Loucy (cell line): ENCODE data around the gene SAMHD1.
"Not testable (repeated sequence)": the region's sequence is repeated elsewhere in the genome, so short reads cannot be mapped to it uniquely, and the experiment has no call there.

ENCODE experiments used
- H2AFZ ChIP-seq: fragments of 200-600 bp; sonication (generic); 2 replicates; pipeline ENCODE4 v1.6.0; 2016; ENCODE audit warnings: antibody characterized with exemption, mild to moderate bottlenecking, low read length, moderate library complexity
- H3F3A ChIP-seq: fragments of 200-600 bp; 2 replicates; pipeline ENCODE4 v1.6.0; 2016; ENCODE audit warnings: antibody characterized with exemption, low read depth, mild to moderate bottlenecking
- H3K27me3 ChIP-seq: fragments of 200-600 bp; sonication (generic); 2 replicates; pipeline ENCODE4 v1.6.1; 2014; ENCODE audit warnings: low read length, mild to moderate bottlenecking; ENCODE audit not compliant: insufficient read depth, poor library complexity, severe bottlenecking
- H3K36me3 ChIP-seq: fragments of 200-600 bp; sonication (generic); 2 replicates; pipeline ENCODE4 v1.6.1; 2016; ENCODE audit warnings: low read length; ENCODE audit not compliant: insufficient read depth
- H3K4me1 ChIP-seq: fragments of 200-600 bp; sonication (generic); 2 replicates; pipeline ENCODE4 v1.5.1; 2014; ENCODE audit warnings: low read length, mild to moderate bottlenecking; ENCODE audit not compliant: insufficient read depth, poor library complexity, severe bottlenecking
- H3K4me2 ChIP-seq: fragments of 200-600 bp; sonication (generic); 2 replicates; pipeline ENCODE4 v1.6.0; 2014; ENCODE audit warnings: antibody characterized with exemption, low read length, low read depth, mild to moderate bottlenecking; ENCODE audit not compliant: poor library complexity, severe bottlenecking
- H3K4me3 ChIP-seq: fragments of 200-600 bp; sonication (generic); 2 replicates; pipeline ENCODE4 v1.5.1; 2014; ENCODE audit warnings: low read length, mild to moderate bottlenecking, mixed read lengths; ENCODE audit not compliant: poor library complexity, severe bottlenecking
- H3K79me2 ChIP-seq: fragments of 200-600 bp; sonication (generic); 2 replicates; pipeline ENCODE4 v1.6.1; 2014; ENCODE audit warnings: low read length; ENCODE audit not compliant: insufficient read depth
- H3K9ac ChIP-seq: fragments of 200-600 bp; sonication (generic); 2 replicates; pipeline ENCODE4 v1.6.0; 2014; ENCODE audit warnings: mild to moderate bottlenecking, low read depth, low read length, moderate library complexity; ENCODE audit not compliant: poor library complexity, severe bottlenecking
- H3K9me2 ChIP-seq: fragments of 200-600 bp; sonication (generic); replicated peaks from 2 replicates; pipeline ENCODE4 v1.6.1; 2016; ENCODE audit warnings: low read depth, low read length, mixed read lengths
- H3K9me3 ChIP-seq: fragments of 200-600 bp; sonication (generic); 2 replicates; pipeline ENCODE4 v1.6.1; 2014; ENCODE audit warnings: mild to moderate bottlenecking, antibody characterized with exemption, low read length, low read depth; ENCODE audit not compliant: insufficient read depth
- H4K20me1 ChIP-seq: fragments of 200-600 bp; sonication (generic); 2 replicates; pipeline ENCODE4 v1.6.0; 2014; ENCODE audit warnings: antibody characterized with exemption, low read length, mild to moderate bottlenecking; ENCODE audit not compliant: insufficient read depth, poor library complexity, severe bottlenecking
- EZH2phosphoT487 ChIP-seq: fragments of 200-600 bp; IDR thresholded peaks from 2 replicates; pipeline ENCODE4 v1.6.1; 2018; ENCODE audit warnings: antibody characterized with exemption, mild to moderate bottlenecking, moderate library complexity, borderline replicate concordance
- TF ChIP-seq, protein P1 (sequence below): fragments of 200-600 bp; sonication (generic); conservative IDR thresholded peaks from 2 replicates; pipeline ENCODE4 v1.5.1; 2014; ENCODE audit warnings: mild to moderate bottlenecking, antibody characterized with exemption, low read length

Gene SAMHD1

GRCh38 chr20:36951198-36951978 is at the start of gene SAMHD1:
Gene SAMHD1, minus strand, starts transcription at chr20:36951708. Its CDS starts 65 bp downstream, at chr20:36951643.
- no peak within 1 kb of the TSS for H3K9ac ChIP-seq
- no peaks in the 10 kb centered on the region for H3K9me3 ChIP-seq
- H3K4me3 ChIP-seq: peak within 1 kb of the TSS; percentile 66
- TF ChIP-seq, protein P1, sequence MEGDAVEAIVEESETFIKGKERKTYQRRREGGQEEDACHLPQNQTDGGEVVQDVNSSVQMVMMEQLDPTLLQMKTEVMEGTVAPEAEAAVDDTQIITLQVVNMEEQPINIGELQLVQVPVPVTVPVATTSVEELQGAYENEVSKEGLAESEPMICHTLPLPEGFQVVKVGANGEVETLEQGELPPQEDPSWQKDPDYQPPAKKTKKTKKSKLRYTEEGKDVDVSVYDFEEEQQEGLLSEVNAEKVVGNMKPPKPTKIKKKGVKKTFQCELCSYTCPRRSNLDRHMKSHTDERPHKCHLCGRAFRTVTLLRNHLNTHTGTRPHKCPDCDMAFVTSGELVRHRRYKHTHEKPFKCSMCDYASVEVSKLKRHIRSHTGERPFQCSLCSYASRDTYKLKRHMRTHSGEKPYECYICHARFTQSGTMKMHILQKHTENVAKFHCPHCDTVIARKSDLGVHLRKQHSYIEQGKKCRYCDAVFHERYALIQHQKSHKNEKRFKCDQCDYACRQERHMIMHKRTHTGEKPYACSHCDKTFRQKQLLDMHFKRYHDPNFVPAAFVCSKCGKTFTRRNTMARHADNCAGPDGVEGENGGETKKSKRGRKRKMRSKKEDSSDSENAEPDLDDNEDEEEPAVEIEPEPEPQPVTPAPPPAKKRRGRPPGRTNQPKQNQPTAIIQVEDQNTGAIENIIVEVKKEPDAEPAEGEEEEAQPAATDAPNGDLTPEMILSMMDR: no peak
- no peak for TF ChIP-seq EZH2phosphoT487
- no peaks in the 10 kb centered on the region for H4K20me1 ChIP-seq
- H3K9me2 ChIP-seq: no peaks in the 10 kb centered on the region
- peaks cover 29% of the 10 kb centered on the region for H3K4me1 ChIP-seq
- no peaks in the 10 kb centered on the region for H3K36me3 ChIP-seq
- H3F3A ChIP-seq: no peaks in the 10 kb centered on the region
- peak within 1 kb of the TSS; percentile 46; the same call in 1 of the 2 replicates for H2AFZ ChIP-seq
- no peaks in the 10 kb centered on the region for H3K27me3 ChIP-seq
- H3K4me2 ChIP-seq: peak within 1 kb of the TSS; percentile 77
- H3K79me2 ChIP-seq: no peaks in the 10 kb centered on the region

DNA sequence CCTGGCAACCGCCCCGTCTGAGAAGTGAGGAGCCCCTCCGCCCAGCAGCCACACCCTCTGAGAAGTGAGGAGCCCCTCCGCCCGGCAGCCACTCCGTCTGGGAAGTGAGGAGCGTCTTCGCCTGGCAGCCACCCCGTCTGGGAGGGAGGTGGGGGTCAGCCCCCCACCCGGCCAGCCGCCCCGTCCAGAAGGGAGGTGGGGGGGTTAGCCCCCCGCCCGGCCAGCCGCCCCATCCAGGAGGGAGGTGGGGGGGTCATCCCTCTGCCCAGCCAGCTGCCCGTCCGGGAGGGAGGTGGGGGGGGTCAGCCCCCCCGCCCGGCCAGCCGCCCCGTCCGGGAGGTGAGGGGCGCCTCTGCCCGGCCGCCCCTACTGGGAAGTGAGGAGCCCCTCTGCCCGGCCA is 48.7 kb upstream of the SAMHD1 start:
- H2AFZ ChIP-seq, H3K4me3 ChIP-seq, H3K4me1 ChIP-seq, H3F3A ChIP-seq, H4K20me1 ChIP-seq, H3K79me2 ChIP-seq, H3K4me2 ChIP-seq, H3K27me3 ChIP-seq, H3K9ac ChIP-seq, H3K9me3 ChIP-seq, H3K9me2 ChIP-seq: not testable (repeated sequence)
- H3K36me3 ChIP-seq: peaks cover 38% of the 10 kb centered on the region; the same call in 1 of the 2 replicates

- Histone ChIP-seq H2AFZ (no peak overlapping the region), H3K9ac (no peak overlapping the region), H3K79me2 (no peaks in the 10 kb centered on the region), H3K4me1 (no peaks in the 10 kb centered on the region), H3K4me2 (no peak overlapping the region), H3F3A (no peaks in the 10 kb centered on the region), H4K20me1 (no peaks in the 10 kb centered on the region), H3K27me3 (no peaks in the 10 kb centered on the region), H3K9me2 (no peaks in the 10 kb centered on the region), H3K4me3 (no peak overlapping the region), H3K9me3 (no peaks in the 10 kb centered on the region), H3K36me3 (peaks cover 44% of the 10 kb centered on the region; the same call in 1 of the 2 replicates)
- TF ChIP-seq, protein P1: no peak
- TF ChIP-seq EZH2phosphoT487: no peak
Observed at GRCh38 chr20:36998652-36999051, 47.1 kb upstream of the SAMHD1 start.

DNA sequence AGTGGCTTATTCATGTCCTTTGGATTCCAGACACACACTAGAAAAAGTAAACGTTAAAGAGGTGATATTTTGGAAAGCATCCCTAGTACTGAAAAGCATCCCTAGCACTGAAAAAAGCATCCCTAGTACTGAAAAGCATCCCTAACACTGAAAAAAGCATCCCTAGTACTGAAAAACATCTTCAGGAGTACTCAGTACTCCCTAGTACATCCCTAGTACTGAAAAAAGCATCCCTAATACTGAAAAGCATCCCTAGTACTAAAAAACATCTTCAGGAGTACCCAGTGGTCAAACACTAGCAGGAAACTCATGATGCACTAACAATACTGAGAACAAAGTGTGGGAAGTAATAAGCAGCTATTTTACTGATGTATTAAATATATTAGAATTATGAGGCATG is 45.6 kb upstream of the SAMHD1 start:
- no peak for TF ChIP-seq EZH2phosphoT487
- TF ChIP-seq, protein P1: no peak
- H3K4me1 ChIP-seq: no peaks in the 10 kb centered on the region
- H3K79me2 ChIP-seq: no peaks in the 10 kb centered on the region
- H2AFZ ChIP-seq: no peak overlapping the region
- H3K9me2 ChIP-seq: no peaks in the 10 kb centered on the region
- no peaks in the 10 kb centered on the region for H3F3A ChIP-seq
- H3K27me3 ChIP-seq: no peaks in the 10 kb centered on the region
- no peak overlapping the region for H3K4me3 ChIP-seq
- H3K4me2 ChIP-seq: no peak overlapping the region
- no peaks in the 10 kb centered on the region for H3K9me3 ChIP-seq
- H4K20me1 ChIP-seq: no peaks in the 10 kb centered on the region
- peaks cover 37% of the 10 kb centered on the region; the same call in 1 of the 2 replicates for H3K36me3 ChIP-seq
- H3K9ac ChIP-seq: no peak overlapping the region

GRCh38 chr20:36994221-36994620 is 42.7 kb upstream of the SAMHD1 start:
- H3K9me2 ChIP-seq, H3K79me2 ChIP-seq, H3K27me3 ChIP-seq, H3K4me1 ChIP-seq, H3K4me3 ChIP-seq, H3F3A ChIP-seq, H4K20me1 ChIP-seq, H3K9me3 ChIP-seq, H3K9ac ChIP-seq, H2AFZ ChIP-seq, H3K4me2 ChIP-seq: not testable (repeated sequence)
- H3K36me3 ChIP-seq: peaks cover 37% of the 10 kb centered on the region; the same call in 1 of the 2 replicates
